CD14-positive monocyte (primary cell): ENCODE data around the gene RPS6KA5. TPM values are rescaled to one million over a fixed set of nuclear protein-coding genes. Genes with fewer than 3 reads are reported as not detected.
A peak's percentile ranks its signal among the peaks of the same experiment; 100 is the strongest.

Experiments used
- DNase-seq, 3 donors: peaks; one replicate each; pipeline ENCODE4 v3.0.0-alpha.2; 2011 to 2022
- H2AFZ ChIP-seq: 2 replicates; pipeline ENCODE4 v1.6.0; 2012; ENCODE audit warnings: mild to moderate bottlenecking, low read depth, low read length, inconsistent platforms; ENCODE audit not compliant: insufficient read depth, poor library complexity, severe bottlenecking
- H3K27ac ChIP-seq, 2 donors: 1 replicate in 1 of 2; 2 replicates in 1 of 2; pipeline ENCODE4 v1.5.1; 2012 to 2013; ENCODE audit warnings: low read length in 2 of 2, control low read depth in 1 of 2, inconsistent platforms in 1 of 2, low read depth in 1 of 2, mild to moderate bottlenecking in 1 of 2
- H3K27me3 ChIP-seq, 2 donors: one replicate each; pipeline versions ENCODE4 v1.6.0 to v1.6.1; 2011 to 2013; ENCODE audit warnings: low read length in 2 of 2; ENCODE audit not compliant: control insufficient read depth in 2 of 2, insufficient read depth in 2 of 2
- H3K36me3 ChIP-seq, 2 donors: replicated peaks in 1 of 2; 1 replicate in 1 of 2; 2 replicates in 1 of 2; pipeline versions ENCODE4 v1.5.1 to v1.6.1; 2012 to 2013; ENCODE audit warnings: low read length in 2 of 2, control low read depth in 1 of 2, inconsistent platforms in 1 of 2, mild to moderate bottlenecking in 1 of 2; ENCODE audit not compliant: insufficient read depth in 2 of 2, control insufficient read depth in 1 of 2
- H3K4me1 ChIP-seq, 2 donors: 1 replicate in 1 of 2; 2 replicates in 1 of 2; pipeline versions ENCODE4 v1.5.1 to v1.6.1; 2012 to 2013; ENCODE audit warnings: low read length in 2 of 2, control low read depth in 1 of 2, inconsistent platforms in 1 of 2, mild to moderate bottlenecking in 1 of 2, moderate library complexity in 1 of 2; ENCODE audit not compliant: insufficient read depth in 2 of 2, control insufficient read depth in 1 of 2
- H3K4me2 ChIP-seq: replicated peaks from 2 replicates; pipeline ENCODE3; 2012; ENCODE audit warnings: low read length, moderate library complexity, mild to moderate bottlenecking; ENCODE audit not compliant: poor library complexity, severe bottlenecking; ENCODE audit errors: extremely low read depth
- H3K4me3 ChIP-seq, 3 experiments: fragments of 200-600 bp in 1 of 3; sonication (generic) in 1 of 3; replicated peaks in 1 of 3; 1 replicate in 2 of 3; 2 replicates in 1 of 3; pipeline ENCODE4 v1.5.1; 2011 to 2013; ENCODE audit warnings: low read length in 3 of 3, mild to moderate bottlenecking in 3 of 3, control low read depth in 2 of 3, low read depth in 2 of 3, inconsistent platforms in 1 of 3, moderate library complexity in 1 of 3
- H3K79me2 ChIP-seq: 2 replicates; pipeline ENCODE4 v1.6.0; 2012; ENCODE audit warnings: mild to moderate bottlenecking, control low read depth, inconsistent platforms, low read length, moderate library complexity; ENCODE audit not compliant: insufficient read depth
- H3K9ac ChIP-seq: 2 replicates; pipeline ENCODE4 v1.6.0; 2017; ENCODE audit warnings: low read length, mild to moderate bottlenecking; ENCODE audit not compliant: insufficient read depth, poor library complexity, severe bottlenecking
- H3K9me3 ChIP-seq, 2 donors: replicated peaks in 1 of 2; 1 replicate in 1 of 2; 2 replicates in 1 of 2; pipeline versions ENCODE4 v1.5.1 to v1.6.1; 2012 to 2013; ENCODE audit warnings: low read length in 2 of 2, control low read depth in 1 of 2; ENCODE audit not compliant: control insufficient read depth in 1 of 2, insufficient read depth in 1 of 2
- H4K20me1 ChIP-seq: 2 replicates; pipeline ENCODE4 v1.6.0; 2012; ENCODE audit warnings: mild to moderate bottlenecking, low read length, control low read depth, moderate library complexity; ENCODE audit not compliant: insufficient read depth
- H3K27ac Mint-ChIP-seq, 7 donors: one replicate each; pipeline ENCODE4 v1.8.0; 2020; ENCODE audit warnings: mild to moderate bottlenecking in 7 of 7, mixed read lengths in 7 of 7, moderate library complexity in 6 of 7, inconsistent platforms in 2 of 7
- H3K27me3 Mint-ChIP-seq, 3 donors: one replicate each; pipeline ENCODE4 v1.8.0; 2021 to 2022; ENCODE audit warnings: low read depth in 3 of 3, mild to moderate bottlenecking in 3 of 3, mixed read lengths in 3 of 3, moderate library complexity in 3 of 3, inconsistent platforms in 1 of 3
- H3K36me3 Mint-ChIP-seq, 2 donors: one replicate each; pipeline ENCODE4 v1.8.0; 2020; ENCODE audit warnings: mixed read lengths in 2 of 2, inconsistent platforms in 1 of 2, mild to moderate bottlenecking in 1 of 2
- H3K4me1 Mint-ChIP-seq: one replicate; pipeline ENCODE4 v1.8.0; 2020; ENCODE audit warnings: mild to moderate bottlenecking, mixed read lengths
- H3K4me3 Mint-ChIP-seq, 2 donors: one replicate each; pipeline ENCODE4 v1.8.0; 2020; ENCODE audit warnings: mild to moderate bottlenecking in 2 of 2, mixed read lengths in 2 of 2, moderate library complexity in 1 of 2
- H3K9me3 Mint-ChIP-seq, 7 donors: one replicate each; pipeline ENCODE4 v1.8.0; 2020 to 2022; ENCODE audit warnings: mixed read lengths in 7 of 7, mild to moderate bottlenecking in 6 of 7, moderate library complexity in 6 of 7, inconsistent platforms in 2 of 7
- CTCF ChIP-seq: fragments of 200-600 bp; IDR thresholded peaks from one replicate; pipeline ENCODE4 v1.8.0; 2022; ENCODE audit warnings: antibody characterized with exemption, mild to moderate bottlenecking
- WGBS: methylation state at CpG from one replicate; pipeline ENCODE4 v1.1.5; 2013; ENCODE audit warnings: missing lambda C conversion rate; ENCODE audit not compliant: insufficient coverage; 5-methylcytosine and 5-hydroxymethylcytosine counted together
- intact Hi-C, 2 donors: fragments of 100-400 bp; cut with micrococcal nuclease; formaldehyde crosslinking; loops; one replicate each; pipeline versions ENCODE4 v1.15.0 to v1.15.1; 2023
- polyA plus RNA-seq, 3 donors: library from polyadenylated mRNA; depleted of rRNA in 1 of 3; unstranded in 2 of 3; stranded (reverse) in 1 of 3; fragments of 300-500 nt in 2 of 3; fragments of >200 nt in 1 of 3; fragmentation: Illumina TruSeq in 2 of 3; gene quantifications; 1 replicate in 2 of 3; 2 replicates in 1 of 3; pipeline ENCODE4 v1.2.3, GENCODE V29; 2012 to 2021

Gene RPS6KA5
- polyA plus RNA-seq, 3 donors = 4.4 to 10.1 (median 7.9) TPM

- peak overlapping the region; percentile 50 for H3K9ac ChIP-seq
- DNase-seq = peak; percentile 86 to 98 (median 93)
- H3K4me1 Mint-ChIP-seq = peaks cover 48% of the 10 kb centered on the region
- H3K27me3 ChIP-seq = no peaks in the 10 kb centered on the region
- peak overlapping the region; percentile 32 to 75 for H3K4me3 Mint-ChIP-seq
- H3K79me2 ChIP-seq = peaks cover 30% of the 10 kb centered on the region
- peak overlapping the region; percentile 56 to 92 for H3K27ac ChIP-seq
- no peaks in the 10 kb centered on the region for H3K36me3 ChIP-seq
- no peaks in the 10 kb centered on the region for H3K27me3 Mint-ChIP-seq
- H3K27ac Mint-ChIP-seq = peak overlapping the region; percentile 91 to 97 (median 95)
- peak overlapping the region; percentile 70 for H3K4me2 ChIP-seq
- intact Hi-C loops = loop anchor here (5.0 to 10.0 kb wide), 2 partner anchors 48 to 55 kb away; partner anchors contain the start of gene RPS6KA5 (in 1 of the 2)
- peaks cover 62 to 75% of the 10 kb centered on the region in 2 donors for H3K4me1 ChIP-seq
- H2AFZ ChIP-seq = no peak overlapping the region
- no peaks in the 10 kb centered on the region for H4K20me1 ChIP-seq
- no CpG with 5 or more reads among the region's 3 CpGs for WGBS
- H3K9me3 ChIP-seq = no peaks in the 10 kb centered on the region
- H3K4me3 ChIP-seq = peak overlapping the region in 2 of 3 experiments; percentile 47 to 64
- no peak for TF ChIP-seq CTCF
- H3K36me3 Mint-ChIP-seq = no peaks in the 10 kb centered on the region
- H3K9me3 Mint-ChIP-seq = no peaks in the 10 kb centered on the region
Observed at GRCh38 chr14:91009501-91010152, 50.8 kb downstream of the RPS6KA5 start.

- peak overlapping the region in 2 of 3 experiments; percentile 47 to 62 for H3K4me3 ChIP-seq
- Mint-ChIP-seq H3K9me3 (peaks cover 0 to 3% (median 0%) of the 10 kb centered on the region in 7 donors), H3K36me3 (no peaks in the 10 kb centered on the region), H3K4me3 (peak overlapping the region; percentile 32 to 75), H3K4me1 (peaks cover 48% of the 10 kb centered on the region), H3K27ac (peak overlapping the region; percentile 91 to 97 (median 95)), H3K27me3 (no peaks in the 10 kb centered on the region)
- TF ChIP-seq CTCF = no peak
- no peaks in the 10 kb centered on the region for H3K9me3 ChIP-seq
- no peaks in the 10 kb centered on the region for H3K27me3 ChIP-seq
- DNase-seq = peak; percentile 57 to 77 (median 74)
- H2AFZ ChIP-seq = no peak overlapping the region
- H3K79me2 ChIP-seq = peaks cover 26% of the 10 kb centered on the region
- H3K9ac ChIP-seq = peak overlapping the region; percentile 50
- intact Hi-C loops = no loop called here
- peak overlapping the region; percentile 70 for H3K4me2 ChIP-seq
- peaks cover 62 to 73% of the 10 kb centered on the region in 2 donors for H3K4me1 ChIP-seq
- H4K20me1 ChIP-seq = no peaks in the 10 kb centered on the region
- no CpG with 5 or more reads among the region's 2 CpGs for WGBS
- no peaks in the 10 kb centered on the region for H3K36me3 ChIP-seq
- peak overlapping the region; percentile 56 to 92 for H3K27ac ChIP-seq
Observed at GRCh38 chr14:91008759-91009409, 51.6 kb downstream of the RPS6KA5 start.
